PFSK-1 (cell line): ENCODE measurements around the gene RHBDD3.

Experiments used
- FOXP2 ChIP-seq: optimal IDR thresholded peaks from 2 replicates; pipeline ENCODE3; 2011; ENCODE audit warnings: borderline replicate concordance, control low read depth, inconsistent platforms; ENCODE audit not compliant: insufficient read depth; ENCODE audit errors: extremely low read length, extremely low read depth
- POLR2AphosphoS5 ChIP-seq: IDR thresholded peaks from 2 replicates; pipeline ENCODE4 v1.6.1; 2012; ENCODE audit warnings: low read depth, mild to moderate bottlenecking, control low read depth, low read length, moderate library complexity
- REST ChIP-seq, 2 experiments: IDR thresholded peaks; 2 replicates each; pipeline versions ENCODE4 v1.6.1 to v1.8.0; 2011 to 2012; ENCODE audit warnings: low read depth in 2 of 2, low read length in 2 of 2, control low read depth in 1 of 2, inconsistent platforms in 1 of 2, mild to moderate bottlenecking in 1 of 2, moderate library complexity in 1 of 2; ENCODE audit not compliant: insufficient read depth in 1 of 2
- SIN3A ChIP-seq: IDR thresholded peaks from 2 replicates; pipeline ENCODE4 v1.6.1; 2012; ENCODE audit warnings: mild to moderate bottlenecking, low read length, moderate library complexity, borderline replicate concordance; ENCODE audit not compliant: insufficient read depth
- TAF1 ChIP-seq: IDR thresholded peaks from 2 replicates; pipeline ENCODE4 v1.6.1; 2012; ENCODE audit warnings: low read length, control low read depth, borderline replicate concordance; ENCODE audit not compliant: insufficient read depth

RHBDD3 gene

GRCh38 chr22:29217827-29218757 is 49.7 kb downstream of the RHBDD3 start:
- no peak for TF ChIP-seq SIN3A
- TF ChIP-seq FOXP2 = no peak
- TF ChIP-seq TAF1 = no peak
- no peak for TF ChIP-seq POLR2AphosphoS5

- TF ChIP-seq FOXP2 (no peak), TAF1 (no peak), SIN3A (no peak), REST (IDR thresholded peaks at IDR 0.05; ENCODE audit: insufficient read depth in 1 of 2, low read depth in 2 of 2, low read length in 2 of 2) (no peak), POLR2AphosphoS5 (no peak)
Observed at GRCh38 chr22:29216873-29217666, 50.7 kb downstream of the RHBDD3 start.

- no peak for TF ChIP-seq POLR2AphosphoS5
- no peak for TF ChIP-seq REST (IDR thresholded peaks at IDR 0.05; ENCODE audit: insufficient read depth in 1 of 2, low read depth in 2 of 2, low read length in 2 of 2)
- TF ChIP-seq SIN3A = no peak
- TF ChIP-seq TAF1 = no peak
- no peak for TF ChIP-seq FOXP2
Observed at GRCh38 chr22:29216011-29216872, 51.5 kb downstream of the RHBDD3 start.

- TF ChIP-seq POLR2AphosphoS5 = no peak
- no peak for TF ChIP-seq SIN3A
Observed at GRCh38 chr22:29215012-29215860, 52.5 kb downstream of the RHBDD3 start.

GRCh38 chr22:29214232-29214631 is 53.5 kb downstream of the RHBDD3 start:
- no peak for TF ChIP-seq POLR2AphosphoS5
- TF ChIP-seq TAF1 = no peak
- TF ChIP-seq FOXP2 = no peak
- TF ChIP-seq SIN3A = no peak
- TF ChIP-seq REST (IDR thresholded peaks at IDR 0.05; ENCODE audit: insufficient read depth in 1 of 2, low read depth in 2 of 2, low read length in 2 of 2) = no peak
